Measurements from ENCODE around the gene ACTR3C. TPM values are rescaled to one million over a fixed set of nuclear protein-coding genes. Genes with fewer than 3 reads are reported as not detected.

Gene ACTR3C
- total and polyA plus RNA-seq, 2 of the 13 experiments (the other 11 are each of a cell fraction or from before 2014, with no cell fraction given), result 3.8 to 7.5 TPM

DNA sequence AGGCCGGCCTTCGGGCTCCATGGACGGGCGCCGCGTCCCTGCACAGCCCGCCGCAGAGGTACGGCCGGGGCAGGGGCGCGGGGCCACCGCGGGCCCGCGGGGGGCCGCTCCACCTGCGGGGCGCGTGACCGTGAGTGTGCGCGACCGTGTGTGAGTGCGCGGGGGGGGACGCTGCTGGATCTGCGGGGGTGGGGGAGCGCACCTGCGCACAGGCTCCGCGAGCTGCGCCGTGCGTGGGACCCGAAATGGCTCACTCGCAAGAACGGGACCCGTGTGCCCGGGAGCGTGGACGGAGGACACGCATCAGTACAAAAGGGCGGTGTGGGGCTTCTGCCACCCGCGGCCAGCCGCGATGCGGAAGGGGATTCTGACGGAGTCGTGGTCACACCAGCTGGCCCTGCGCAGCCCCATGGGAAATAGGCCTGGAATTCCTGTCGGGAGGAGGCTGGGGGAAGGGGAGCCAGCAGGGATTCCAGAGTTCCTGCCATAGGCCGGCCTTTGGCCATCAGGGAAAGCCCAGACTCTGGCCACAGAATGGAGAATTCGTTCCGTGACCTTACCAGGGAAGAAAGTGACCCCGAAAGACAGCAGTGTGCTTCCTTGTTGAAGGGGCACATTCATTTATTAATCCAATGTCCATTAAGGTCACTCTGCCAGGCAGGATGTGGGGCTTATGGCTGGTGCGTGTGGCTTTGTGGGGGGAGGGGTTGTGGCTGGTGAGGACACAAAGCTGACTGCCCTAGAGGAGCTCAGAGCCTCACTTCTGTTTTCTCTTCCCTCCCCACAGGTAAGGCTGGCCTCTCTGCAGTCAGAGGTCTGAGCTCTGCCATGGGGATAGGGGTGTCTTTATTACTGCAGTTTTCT is 45.8 kb upstream of the ACTR3C start (continued):
- TF ChIP-seq, protein P1, sequence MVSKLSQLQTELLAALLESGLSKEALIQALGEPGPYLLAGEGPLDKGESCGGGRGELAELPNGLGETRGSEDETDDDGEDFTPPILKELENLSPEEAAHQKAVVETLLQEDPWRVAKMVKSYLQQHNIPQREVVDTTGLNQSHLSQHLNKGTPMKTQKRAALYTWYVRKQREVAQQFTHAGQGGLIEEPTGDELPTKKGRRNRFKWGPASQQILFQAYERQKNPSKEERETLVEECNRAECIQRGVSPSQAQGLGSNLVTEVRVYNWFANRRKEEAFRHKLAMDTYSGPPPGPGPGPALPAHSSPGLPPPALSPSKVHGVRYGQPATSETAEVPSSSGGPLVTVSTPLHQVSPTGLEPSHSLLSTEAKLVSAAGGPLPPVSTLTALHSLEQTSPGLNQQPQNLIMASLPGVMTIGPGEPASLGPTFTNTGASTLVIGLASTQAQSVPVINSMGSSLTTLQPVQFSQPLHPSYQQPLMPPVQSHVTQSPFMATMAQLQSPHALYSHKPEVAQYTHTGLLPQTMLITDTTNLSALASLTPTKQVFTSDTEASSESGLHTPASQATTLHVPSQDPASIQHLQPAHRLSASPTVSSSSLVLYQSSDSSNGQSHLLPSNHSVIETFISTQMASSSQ (IDR thresholded peaks at IDR 0.05; ENCODE audit: low read depth), result no peak
- TF ChIP-seq, protein P1 (CRISPR knock-in tag; IDR thresholded peaks at IDR 0.05; ENCODE audit: borderline replicate concordance), result no peak
- TF ChIP-seq ADNP (CRISPR knock-in tag; IDR thresholded peaks at IDR 0.05) (0 out of 2 replicates have a peak, but pooled peaks have one; percentile 15), ZNF557 (CRISPR knock-in tag; IDR thresholded peaks at IDR 0.05) (no peak), RFX3 (CRISPR knock-in tag; IDR thresholded peaks at IDR 0.05) (no peak), KDM1A (CRISPR knock-in tag; IDR thresholded peaks at IDR 0.05) (no peak), ZNF292 (CRISPR knock-in tag; IDR thresholded peaks at IDR 0.05; ENCODE audit: borderline replicate concordance, low read depth) (no peak), ZNF780A (CRISPR knock-in tag; IDR thresholded peaks at IDR 0.05) (no peak)
- TF ChIP-seq, protein P2, sequence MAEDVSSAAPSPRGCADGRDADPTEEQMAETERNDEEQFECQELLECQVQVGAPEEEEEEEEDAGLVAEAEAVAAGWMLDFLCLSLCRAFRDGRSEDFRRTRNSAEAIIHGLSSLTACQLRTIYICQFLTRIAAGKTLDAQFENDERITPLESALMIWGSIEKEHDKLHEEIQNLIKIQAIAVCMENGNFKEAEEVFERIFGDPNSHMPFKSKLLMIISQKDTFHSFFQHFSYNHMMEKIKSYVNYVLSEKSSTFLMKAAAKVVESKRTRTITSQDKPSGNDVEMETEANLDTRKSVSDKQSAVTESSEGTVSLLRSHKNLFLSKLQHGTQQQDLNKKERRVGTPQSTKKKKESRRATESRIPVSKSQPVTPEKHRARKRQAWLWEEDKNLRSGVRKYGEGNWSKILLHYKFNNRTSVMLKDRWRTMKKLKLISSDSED (CRISPR knock-in tag; IDR thresholded peaks at IDR 0.05), result no peak
- TF ChIP-seq, protein P3, sequence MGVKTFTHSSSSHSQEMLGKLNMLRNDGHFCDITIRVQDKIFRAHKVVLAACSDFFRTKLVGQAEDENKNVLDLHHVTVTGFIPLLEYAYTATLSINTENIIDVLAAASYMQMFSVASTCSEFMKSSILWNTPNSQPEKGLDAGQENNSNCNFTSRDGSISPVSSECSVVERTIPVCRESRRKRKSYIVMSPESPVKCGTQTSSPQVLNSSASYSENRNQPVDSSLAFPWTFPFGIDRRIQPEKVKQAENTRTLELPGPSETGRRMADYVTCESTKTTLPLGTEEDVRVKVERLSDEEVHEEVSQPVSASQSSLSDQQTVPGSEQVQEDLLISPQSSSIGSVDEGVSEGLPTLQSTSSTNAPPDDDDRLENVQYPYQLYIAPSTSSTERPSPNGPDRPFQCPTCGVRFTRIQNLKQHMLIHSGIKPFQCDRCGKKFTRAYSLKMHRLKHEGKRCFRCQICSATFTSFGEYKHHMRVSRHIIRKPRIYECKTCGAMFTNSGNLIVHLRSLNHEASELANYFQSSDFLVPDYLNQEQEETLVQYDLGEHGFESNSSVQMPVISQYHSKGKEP (CRISPR knock-in tag; IDR thresholded peaks at IDR 0.05), result no peak
- TF ChIP-seq, protein P4, sequence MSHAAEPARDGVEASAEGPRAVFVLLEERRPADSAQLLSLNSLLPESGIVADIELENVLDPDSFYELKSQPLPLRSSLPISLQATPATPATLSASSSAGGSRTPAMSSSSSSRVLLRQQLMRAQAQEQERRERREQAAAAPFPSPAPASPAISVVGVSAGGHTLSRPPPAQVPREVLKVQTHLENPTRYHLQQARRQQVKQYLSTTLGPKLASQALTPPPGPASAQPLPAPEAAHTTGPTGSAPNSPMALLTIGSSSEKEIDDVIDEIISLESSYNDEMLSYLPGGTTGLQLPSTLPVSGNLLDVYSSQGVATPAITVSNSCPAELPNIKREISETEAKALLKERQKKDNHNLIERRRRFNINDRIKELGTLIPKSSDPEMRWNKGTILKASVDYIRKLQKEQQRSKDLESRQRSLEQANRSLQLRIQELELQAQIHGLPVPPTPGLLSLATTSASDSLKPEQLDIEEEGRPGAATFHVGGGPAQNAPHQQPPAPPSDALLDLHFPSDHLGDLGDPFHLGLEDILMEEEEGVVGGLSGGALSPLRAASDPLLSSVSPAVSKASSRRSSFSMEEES (CRISPR knock-in tag; IDR thresholded peaks at IDR 0.05), result peak; percentile 9
- TF ChIP-seq, protein P5, sequence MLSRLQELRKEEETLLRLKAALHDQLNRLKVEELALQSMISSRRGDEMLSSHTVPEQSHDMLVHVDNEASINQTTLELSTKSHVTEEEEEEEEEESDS (CRISPR knock-in tag; IDR thresholded peaks at IDR 0.05; ENCODE audit: borderline replicate concordance), result no peak
- TF ChIP-seq, protein P6, sequence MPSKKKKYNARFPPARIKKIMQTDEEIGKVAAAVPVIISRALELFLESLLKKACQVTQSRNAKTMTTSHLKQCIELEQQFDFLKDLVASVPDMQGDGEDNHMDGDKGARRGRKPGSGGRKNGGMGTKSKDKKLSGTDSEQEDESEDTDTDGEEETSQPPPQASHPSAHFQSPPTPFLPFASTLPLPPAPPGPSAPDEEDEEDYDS (CRISPR knock-in tag; IDR thresholded peaks at IDR 0.05), result no peak
- TF ChIP-seq, protein P7, sequence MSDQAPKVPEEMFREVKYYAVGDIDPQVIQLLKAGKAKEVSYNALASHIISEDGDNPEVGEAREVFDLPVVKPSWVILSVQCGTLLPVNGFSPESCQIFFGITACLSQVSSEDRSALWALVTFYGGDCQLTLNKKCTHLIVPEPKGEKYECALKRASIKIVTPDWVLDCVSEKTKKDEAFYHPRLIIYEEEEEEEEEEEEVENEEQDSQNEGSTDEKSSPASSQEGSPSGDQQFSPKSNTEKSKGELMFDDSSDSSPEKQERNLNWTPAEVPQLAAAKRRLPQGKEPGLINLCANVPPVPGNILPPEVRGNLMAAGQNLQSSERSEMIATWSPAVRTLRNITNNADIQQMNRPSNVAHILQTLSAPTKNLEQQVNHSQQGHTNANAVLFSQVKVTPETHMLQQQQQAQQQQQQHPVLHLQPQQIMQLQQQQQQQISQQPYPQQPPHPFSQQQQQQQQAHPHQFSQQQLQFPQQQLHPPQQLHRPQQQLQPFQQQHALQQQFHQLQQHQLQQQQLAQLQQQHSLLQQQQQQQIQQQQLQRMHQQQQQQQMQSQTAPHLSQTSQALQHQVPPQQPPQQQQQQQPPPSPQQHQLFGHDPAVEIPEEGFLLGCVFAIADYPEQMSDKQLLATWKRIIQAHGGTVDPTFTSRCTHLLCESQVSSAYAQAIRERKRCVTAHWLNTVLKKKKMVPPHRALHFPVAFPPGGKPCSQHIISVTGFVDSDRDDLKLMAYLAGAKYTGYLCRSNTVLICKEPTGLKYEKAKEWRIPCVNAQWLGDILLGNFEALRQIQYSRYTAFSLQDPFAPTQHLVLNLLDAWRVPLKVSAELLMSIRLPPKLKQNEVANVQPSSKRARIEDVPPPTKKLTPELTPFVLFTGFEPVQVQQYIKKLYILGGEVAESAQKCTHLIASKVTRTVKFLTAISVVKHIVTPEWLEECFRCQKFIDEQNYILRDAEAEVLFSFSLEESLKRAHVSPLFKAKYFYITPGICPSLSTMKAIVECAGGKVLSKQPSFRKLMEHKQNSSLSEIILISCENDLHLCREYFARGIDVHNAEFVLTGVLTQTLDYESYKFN (CRISPR knock-in tag; conservative IDR thresholded peaks at IDR 0.05), result no peak; the same call in 1 of the 2 replicates

All from HepG2 (cell line).